HG02852 (cell line): ENCODE results near the gene LRRC8E.
"Not testable (repeated sequence)": the region's sequence is repeated elsewhere in the genome, so short reads cannot be mapped to it uniquely, and the experiment has no call there.

Source experiments
- ATAC-seq: cut with Tn5 transposase; IDR thresholded peaks from one replicate; pipeline ENCODE4 v1.9.1; 2021; ENCODE audit warnings: mild to moderate bottlenecking, moderate library complexity; ENCODE audit not compliant: unreplicated experiment

The LRRC8E gene

GRCh38 chr19:7928741-7929701, 40.7 kb downstream of the LRRC8E start:
- no peak for ATAC-seq

- not testable (repeated sequence) for ATAC-seq
Measured at GRCh38 chr19:7930030-7930429, 41.7 kb downstream of the LRRC8E start.

GRCh38 chr19:7930765-7931164, 42.5 kb downstream of the LRRC8E start:
- ATAC-seq = no peak

- ATAC-seq = no peak
Measured at GRCh38 chr19:7931221-7932061, 43.1 kb downstream of the LRRC8E start.

GRCh38 chr19:7932276-7932929, 44.1 kb downstream of the LRRC8E start:
- no peak for ATAC-seq

DNA sequence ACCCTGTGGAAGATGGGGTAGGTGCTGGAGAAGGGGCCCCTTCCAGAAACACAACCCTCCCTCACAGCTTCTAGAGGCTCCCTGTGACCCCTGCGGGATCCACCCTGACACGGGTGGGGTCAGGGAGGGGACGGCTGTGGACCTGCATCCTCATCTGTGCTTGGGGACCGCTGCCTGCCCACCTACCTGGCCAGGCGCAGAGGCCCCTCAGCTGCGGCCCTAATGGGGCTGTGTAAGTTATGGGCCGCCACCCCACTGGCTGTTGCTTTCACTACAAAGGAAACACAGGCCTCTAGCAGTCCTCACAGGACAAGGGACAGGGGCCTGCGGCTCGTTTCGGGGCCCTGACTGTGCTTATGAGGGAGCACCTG, 44.6 kb downstream of the LRRC8E start:
- no peak for ATAC-seq

GRCh38 chr19:7933411-7933810, 45.1 kb downstream of the LRRC8E start:
- ATAC-seq = no peak

DNA sequence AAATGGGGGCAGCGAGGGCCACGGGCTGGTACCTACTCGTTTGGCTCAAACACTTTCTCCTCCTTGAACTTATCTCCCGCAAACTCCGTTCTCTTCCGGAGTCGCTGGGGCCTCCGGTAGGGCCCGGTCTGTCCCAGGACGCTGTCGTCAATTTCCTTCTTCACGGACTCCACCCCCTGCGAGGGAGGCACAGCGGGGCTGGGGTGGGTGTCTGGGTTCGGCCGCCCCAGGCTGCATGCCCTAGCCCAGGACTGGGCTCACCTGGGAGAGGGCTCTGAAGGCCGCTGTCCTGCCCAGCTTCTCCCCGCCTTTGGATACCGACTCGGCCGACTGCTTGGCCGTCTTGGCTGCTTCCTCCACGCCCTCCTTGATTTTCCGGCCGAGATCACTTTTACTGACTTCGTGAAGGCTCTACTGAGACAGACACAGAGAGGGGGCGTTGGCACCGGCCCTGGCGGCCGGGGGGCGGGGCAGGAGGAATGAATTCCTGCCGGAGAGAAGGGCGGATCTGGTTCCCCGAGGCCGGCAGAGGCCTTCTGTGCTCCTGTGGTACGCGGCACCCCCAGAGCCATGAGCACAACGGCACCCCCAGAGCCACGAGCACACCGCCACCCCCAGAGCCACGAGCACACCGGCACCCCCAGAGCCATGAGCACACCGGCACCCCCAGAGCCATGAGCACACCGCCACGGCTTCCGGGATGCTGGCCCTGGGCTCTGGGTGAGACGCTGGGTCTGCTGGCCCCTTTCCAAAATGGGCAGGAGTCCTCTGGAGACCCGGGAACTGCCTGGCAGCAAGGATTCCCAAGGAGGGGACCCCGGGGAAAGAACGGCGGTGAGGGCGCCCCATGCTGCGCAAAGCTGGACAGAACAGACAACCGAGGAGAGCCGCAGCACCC, 45.8 kb downstream of the LRRC8E start:
- ATAC-seq = no peak

DNA sequence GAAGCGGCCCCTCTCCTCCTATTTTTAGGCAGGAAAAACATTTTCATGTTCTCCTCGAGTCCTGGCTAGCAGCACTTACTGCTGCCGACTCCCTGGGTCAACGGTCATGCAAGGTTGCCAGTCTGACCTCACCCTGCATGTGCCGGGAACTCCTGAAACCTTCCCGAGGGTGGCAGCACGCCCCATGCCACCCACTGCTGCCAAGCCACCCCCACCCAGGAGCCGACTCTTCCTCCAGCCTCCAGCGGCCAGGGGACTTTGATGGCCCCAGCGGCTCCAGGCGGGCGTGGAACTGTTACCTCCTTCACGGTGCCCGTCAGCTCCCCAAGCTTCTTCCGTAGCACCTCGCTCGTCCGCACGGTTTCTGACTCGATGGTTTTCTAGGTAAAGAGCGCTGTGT, 46.5 kb downstream of the LRRC8E start:
- no peak for ATAC-seq

DNA sequence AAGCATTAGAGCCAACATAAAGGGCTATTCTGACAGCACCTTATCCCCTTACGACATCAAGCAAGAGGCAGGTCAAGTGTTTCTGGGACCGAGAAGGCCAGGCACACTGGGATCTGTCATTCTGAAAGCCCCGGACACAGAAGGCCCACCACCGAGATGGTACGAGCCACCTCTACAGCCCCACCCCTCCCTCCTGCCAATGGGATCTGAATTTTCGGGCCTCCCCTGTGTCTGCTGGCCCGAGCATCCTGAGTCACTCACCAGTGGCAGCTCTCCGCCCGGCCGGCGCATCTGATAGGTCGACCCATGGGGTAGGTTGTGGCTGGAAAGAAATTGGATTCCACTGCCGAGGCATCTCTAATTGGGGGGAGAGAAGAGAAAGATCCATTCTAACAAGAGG, 52.5 kb downstream of the LRRC8E start:
- no peak for ATAC-seq

DNA sequence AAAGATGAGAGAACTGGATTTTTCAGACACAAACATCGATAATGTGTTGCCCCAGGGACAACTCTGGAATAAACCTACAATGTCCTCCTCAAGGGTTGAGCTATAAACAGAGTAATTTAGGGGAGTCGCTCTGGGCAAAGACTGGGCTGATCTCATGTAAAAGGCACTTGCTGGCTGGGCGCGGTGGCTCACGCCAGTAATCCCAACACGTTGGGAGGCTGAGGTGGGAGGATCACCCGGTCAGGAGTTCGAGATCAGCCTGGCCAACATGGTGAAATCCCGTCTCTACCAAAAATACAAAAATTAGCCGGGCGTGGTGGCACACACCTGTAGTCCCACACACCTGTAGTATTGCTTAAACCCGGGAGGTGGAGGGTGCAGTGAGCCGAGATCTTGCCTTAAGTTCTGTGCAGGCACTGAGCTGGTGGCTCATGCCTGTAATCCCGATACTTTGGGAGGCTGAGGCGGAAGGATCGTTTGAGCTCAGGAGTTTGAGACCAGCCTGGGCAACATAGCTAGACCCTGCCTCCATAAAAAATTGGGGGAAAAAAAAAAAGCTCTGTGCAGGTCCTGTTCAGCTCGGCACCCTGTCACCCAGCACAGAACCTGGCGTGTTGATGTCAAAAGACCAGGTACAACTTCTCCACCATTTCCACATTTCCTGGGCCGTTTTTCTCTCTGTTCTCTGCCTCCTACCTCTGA, 53.7 kb downstream of the LRRC8E start:
- no peak for ATAC-seq

GRCh38 chr19:7942981-7943443, 54.7 kb downstream of the LRRC8E start:
- ATAC-seq = peak; percentile 9

- peak; percentile 94 for ATAC-seq
Measured at GRCh38 chr19:7943444-7944176, 55.3 kb downstream of the LRRC8E start, which contains the start of gene TIMM44. Gene TIMM44 (minus strand): TSS chr19:7943666. CDS start chr19:7943651, 15 bp downstream.

DNA sequence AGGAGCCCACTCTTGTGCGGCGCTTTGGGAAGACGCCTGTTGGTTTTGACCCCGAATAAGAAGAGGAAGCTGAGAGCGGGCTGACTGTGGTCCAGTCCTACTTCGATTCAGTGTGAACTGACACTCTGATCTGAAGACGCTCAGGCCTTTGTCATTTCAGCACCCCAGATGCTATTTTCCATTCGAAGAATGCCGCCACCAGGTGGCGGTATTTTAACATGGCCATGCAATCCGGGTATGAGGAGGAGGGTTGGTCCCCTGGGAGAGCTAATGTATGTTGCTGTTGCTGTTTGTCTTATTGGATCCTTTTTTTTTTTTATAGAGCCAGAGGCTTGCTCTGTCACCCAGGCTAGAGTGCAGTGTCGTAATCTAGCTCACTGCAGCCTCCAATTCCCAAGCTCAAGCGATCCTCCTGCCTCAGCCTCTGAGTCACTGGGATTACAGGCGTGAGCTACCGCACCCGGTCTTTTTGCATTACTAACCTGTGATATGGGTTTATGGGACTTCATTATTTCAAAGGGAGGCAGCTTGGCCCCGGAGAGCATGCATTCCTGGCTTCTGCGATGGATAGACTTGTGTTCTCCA, 56.0 kb downstream of the LRRC8E start:
- ATAC-seq = peak; percentile 27

DNA sequence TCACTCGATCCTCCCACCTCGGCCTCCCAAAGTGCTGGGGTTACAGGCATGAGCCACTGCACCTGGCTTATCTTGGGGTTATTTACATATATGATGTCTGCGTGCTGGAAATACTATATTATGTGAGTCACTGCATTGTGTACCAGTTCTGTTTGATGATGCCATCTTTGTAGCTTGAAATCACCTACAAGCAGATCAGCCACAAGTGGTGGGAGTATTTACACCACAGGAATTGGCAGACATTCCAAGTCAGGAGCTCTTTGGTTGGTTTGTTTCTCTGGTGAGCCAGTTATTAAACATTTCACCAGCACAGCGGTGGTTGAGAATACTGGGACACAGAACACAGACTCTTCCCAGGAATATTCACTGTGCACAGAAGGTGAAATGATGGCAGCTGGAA, 59.6 kb downstream of the LRRC8E start:
- no peak for ATAC-seq
